Stomach smooth muscle (tissue), 2 donors: ENCODE results near the gene PREX1.
"Not testable (repeated sequence)": the region's sequence is repeated elsewhere in the genome, so short reads cannot be mapped to it uniquely, and the experiment has no call there.

ENCODE experiments used
- H3K27ac ChIP-seq: one replicate; pipeline ENCODE4 v1.7.0; 2013; ENCODE audit warnings: mild to moderate bottlenecking, low read length, inconsistent platforms
- H3K27me3 ChIP-seq, 2 donors: one replicate each; pipeline ENCODE4 v1.7.0; 2013; ENCODE audit warnings: low read length in 2 of 2; ENCODE audit not compliant: insufficient read depth in 2 of 2, control insufficient read depth in 1 of 2
- H3K36me3 ChIP-seq, 2 donors: one replicate each; pipeline ENCODE4 v1.7.0; 2013; ENCODE audit warnings: low read length in 2 of 2; ENCODE audit not compliant: control insufficient read depth in 2 of 2, insufficient read depth in 2 of 2
- H3K4me1 ChIP-seq: one replicate; pipeline ENCODE4 v1.7.0; 2013; ENCODE audit warnings: low read length; ENCODE audit not compliant: control insufficient read depth, insufficient read depth
- H3K4me3 ChIP-seq, 2 donors: one replicate each; pipeline ENCODE4 v1.7.0; 2013; ENCODE audit warnings: low read length in 2 of 2
- H3K9ac ChIP-seq, 2 donors: one replicate each; pipeline ENCODE4 v1.7.0; 2013; ENCODE audit warnings: low read length in 2 of 2, mild to moderate bottlenecking in 1 of 2
- H3K9me3 ChIP-seq, 2 donors: one replicate each; pipeline ENCODE4 v1.7.0; 2013; ENCODE audit warnings: low read length in 2 of 2; ENCODE audit not compliant: control insufficient read depth in 2 of 2
- donor health status: healthy.
- donor health status: Pancreatic carcinoma.

Gene PREX1

GRCh38 chr20:48783533-48784272 lies 44.1 kb downstream of the PREX1 start:
- Histone ChIP-seq H3K9me3 (peaks cover 4 to 5% of the 10 kb centered on the region in 2 donors), H3K9ac (no peak overlapping the region), H3K27me3 (peaks cover 0 to 3% of the 10 kb centered on the region in 2 donors), H3K4me1 (peaks cover 3% of the 10 kb centered on the region), H3K4me3 (no peak overlapping the region), H3K36me3 (no peaks in the 10 kb centered on the region), H3K27ac (no peak overlapping the region)

DNA sequence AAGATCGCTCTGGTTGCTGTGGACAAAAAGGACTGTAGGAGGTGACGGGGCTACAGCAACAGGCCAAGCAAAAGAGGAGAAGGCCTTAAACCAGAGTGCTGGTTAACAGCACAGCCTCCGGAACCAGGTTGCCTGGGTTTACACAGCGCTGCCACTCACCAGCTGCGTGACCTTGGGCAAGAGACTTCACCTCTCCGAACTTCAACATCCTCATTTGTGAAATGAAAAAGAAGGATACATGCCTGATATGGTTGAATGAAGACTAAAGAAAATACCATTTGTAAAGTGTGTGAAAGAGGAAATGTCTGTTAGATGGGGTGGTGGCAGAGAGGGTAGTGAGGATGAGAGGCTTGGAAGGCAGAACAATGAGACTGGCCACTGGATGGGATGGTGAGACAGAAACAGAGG lies 44.9 kb downstream of the PREX1 start:
- Histone ChIP-seq H3K9ac (no peak overlapping the region), H3K4me1 (peaks cover 3% of the 10 kb centered on the region), H3K36me3 (no peaks in the 10 kb centered on the region), H3K27me3 (peaks cover 0 to 3% of the 10 kb centered on the region in 2 donors), H3K9me3 (peaks cover 4 to 5% of the 10 kb centered on the region in 2 donors), H3K27ac (no peak overlapping the region), H3K4me3 (no peak overlapping the region)

- H3K4me3 ChIP-seq = no peak overlapping the region
- H3K27me3 ChIP-seq = peaks cover 0 to 3% of the 10 kb centered on the region in 2 donors
- no peak overlapping the region for H3K9ac ChIP-seq
- H3K9me3 ChIP-seq = peaks cover 4 to 5% of the 10 kb centered on the region in 2 donors
- H3K27ac ChIP-seq = no peak overlapping the region
- peaks cover 3% of the 10 kb centered on the region for H3K4me1 ChIP-seq
- no peaks in the 10 kb centered on the region for H3K36me3 ChIP-seq
These were observed 45.7 kb downstream of the PREX1 start for GRCh38 chr20:48782053-48782452.

DNA sequence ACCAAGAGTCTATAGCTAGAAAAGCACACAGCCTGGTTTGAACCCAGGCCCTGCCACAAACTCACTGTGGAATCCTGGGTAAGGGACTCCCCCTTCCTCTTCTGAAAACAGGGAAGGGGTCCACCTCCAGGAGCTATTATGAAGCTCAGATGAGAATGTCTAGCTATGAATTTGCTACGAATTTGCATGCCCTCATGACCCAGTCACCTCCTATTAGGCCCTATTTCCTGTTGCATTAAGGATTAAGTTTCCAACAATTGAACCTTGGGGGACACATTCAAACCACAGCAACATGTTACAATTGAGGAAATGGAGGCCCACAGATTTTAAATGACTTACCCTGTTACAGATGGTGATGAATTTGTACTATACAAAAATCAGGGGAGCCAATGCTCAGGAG lies 46.2 kb downstream of the PREX1 start:
- peaks cover 0 to 3% of the 10 kb centered on the region in 2 donors for H3K27me3 ChIP-seq
- no peak overlapping the region for H3K27ac ChIP-seq
- H3K36me3 ChIP-seq = no peaks in the 10 kb centered on the region
- H3K4me3 ChIP-seq = no peak overlapping the region
- H3K9ac ChIP-seq = no peak overlapping the region
- H3K9me3 ChIP-seq = peaks cover 4 to 5% of the 10 kb centered on the region in 2 donors
- no peaks in the 10 kb centered on the region for H3K4me1 ChIP-seq

GRCh38 chr20:48779435-48779834 lies 48.4 kb downstream of the PREX1 start:
- Histone ChIP-seq H3K4me3 (no peak overlapping the region), H3K9ac (no peak overlapping the region), H3K36me3 (no peaks in the 10 kb centered on the region), H3K4me1 (peaks cover 6% of the 10 kb centered on the region), H3K9me3 (peaks cover 4 to 5% of the 10 kb centered on the region in 2 donors), H3K27me3 (no peaks in the 10 kb centered on the region), H3K27ac (no peak overlapping the region)

- peaks cover 4 to 5% of the 10 kb centered on the region in 2 donors for H3K9me3 ChIP-seq
- H3K4me1 ChIP-seq = peaks cover 11% of the 10 kb centered on the region
- no peak overlapping the region for H3K4me3 ChIP-seq
- no peak overlapping the region for H3K27ac ChIP-seq
- no peak overlapping the region for H3K9ac ChIP-seq
- H3K36me3 ChIP-seq = no peaks in the 10 kb centered on the region
- H3K27me3 ChIP-seq = no peaks in the 10 kb centered on the region
These were observed 50.0 kb downstream of the PREX1 start for GRCh38 chr20:48777821-48778220.

DNA sequence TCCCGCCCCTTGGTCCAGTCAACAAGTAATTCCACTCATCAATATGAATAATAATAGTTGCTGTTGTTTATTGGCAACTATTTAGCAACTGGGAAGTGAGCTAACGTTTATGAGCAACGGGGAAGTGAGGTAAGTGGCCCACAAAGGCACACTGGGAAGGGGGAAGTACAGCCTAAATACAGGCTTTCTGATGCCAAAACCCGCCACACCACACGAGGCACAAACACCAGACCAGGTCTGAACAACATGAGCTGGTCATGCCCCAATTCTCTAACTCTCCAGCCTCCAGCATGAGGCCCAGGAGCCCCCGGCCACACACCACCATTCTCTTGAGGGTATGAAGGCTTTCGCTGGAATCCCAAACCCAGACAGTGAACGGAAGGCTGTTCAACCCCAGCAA lies 50.8 kb downstream of the PREX1 start:
- no peaks in the 10 kb centered on the region for H3K36me3 ChIP-seq
- H3K27me3 ChIP-seq = no peaks in the 10 kb centered on the region
- H3K9ac ChIP-seq = no peak overlapping the region
- H3K27ac ChIP-seq = no peak overlapping the region
- no peak overlapping the region for H3K4me3 ChIP-seq
- peaks cover 11% of the 10 kb centered on the region for H3K4me1 ChIP-seq
- H3K9me3 ChIP-seq = peaks cover 4 to 5% of the 10 kb centered on the region in 2 donors

GRCh38 chr20:48776306-48776705 lies 51.5 kb downstream of the PREX1 start:
- H3K4me1 ChIP-seq = peaks cover 11% of the 10 kb centered on the region
- no peaks in the 10 kb centered on the region for H3K36me3 ChIP-seq
- H3K9me3 ChIP-seq = peaks cover 4 to 5% of the 10 kb centered on the region in 2 donors
- no peak overlapping the region for H3K27ac ChIP-seq
- H3K9ac ChIP-seq = no peak overlapping the region
- no peak overlapping the region for H3K4me3 ChIP-seq
- H3K27me3 ChIP-seq = no peaks in the 10 kb centered on the region

- H3K4me1 ChIP-seq = peaks cover 11% of the 10 kb centered on the region
- H3K27ac ChIP-seq, H3K4me3 ChIP-seq, H3K9ac ChIP-seq, H3K27me3 ChIP-seq, H3K9me3 ChIP-seq, H3K36me3 ChIP-seq: not testable (repeated sequence)
These were observed 52.3 kb downstream of the PREX1 start for GRCh38 chr20:48775545-48775944.

- Histone ChIP-seq H3K4me1 (peaks cover 11% of the 10 kb centered on the region), H3K27ac (no peak overlapping the region), H3K9ac (no peak overlapping the region), H3K27me3 (peaks cover 0 to 1% of the 10 kb centered on the region in 2 donors), H3K4me3 (no peak overlapping the region), H3K9me3 (peaks cover 3 to 4% of the 10 kb centered on the region in 2 donors), H3K36me3 (no peaks in the 10 kb centered on the region)
These were observed 53.1 kb downstream of the PREX1 start for GRCh38 chr20:48774696-48775095.

GRCh38 chr20:48773837-48774418 lies 53.9 kb downstream of the PREX1 start:
- Histone ChIP-seq H3K36me3 (no peaks in the 10 kb centered on the region), H3K4me3 (no peak overlapping the region), H3K4me1 (peaks cover 11% of the 10 kb centered on the region), H3K27ac (no peak overlapping the region), H3K9me3 (no peaks in the 10 kb centered on the region), H3K9ac (no peak overlapping the region), H3K27me3 (peaks cover 0 to 5% of the 10 kb centered on the region in 2 donors)
